ENCODE results near the gene FOXA2.

Gene FOXA2

GRCh38 chr20:22584522-22584921 lies at the start of gene FOXA2:
Gene FOXA2, minus strand, starts transcription at chr20:22584572. Its CDS starts 294 bp downstream, at chr20:22584278.
- H3K4me3 ChIP-seq (ENCODE audit: low read depth, low read length) = no peak within 1 kb of the TSS
- TF ChIP-seq CTCF (IDR thresholded peaks at IDR 0.05; ENCODE audit: borderline replicate concordance, insufficient read depth, low read depth, low read length) = no peak

- H3K4me3 ChIP-seq (ENCODE audit: low read depth, low read length) = no peak overlapping the region
- no peak for TF ChIP-seq CTCF (IDR thresholded peaks at IDR 0.05; ENCODE audit: borderline replicate concordance, insufficient read depth, low read depth, low read length)
Measured at GRCh38 chr20:22630701-22631100, 46.3 kb upstream of the FOXA2 start.

GRCh38 chr20:22629927-22630326 lies 45.6 kb upstream of the FOXA2 start:
- no peak overlapping the region for H3K4me3 ChIP-seq (ENCODE audit: low read depth, low read length)
- TF ChIP-seq CTCF (IDR thresholded peaks at IDR 0.05; ENCODE audit: borderline replicate concordance, insufficient read depth, low read depth, low read length) = no peak

GRCh38 chr20:22629447-22629846 lies 45.1 kb upstream of the FOXA2 start:
- no peak for TF ChIP-seq CTCF (IDR thresholded peaks at IDR 0.05; ENCODE audit: borderline replicate concordance, insufficient read depth, low read depth, low read length)
- H3K4me3 ChIP-seq (ENCODE audit: low read depth, low read length) = no peak overlapping the region

- no peak for TF ChIP-seq CTCF (IDR thresholded peaks at IDR 0.05; ENCODE audit: borderline replicate concordance, insufficient read depth, low read depth, low read length)
Measured at GRCh38 chr20:22626496-22626895, 42.1 kb upstream of the FOXA2 start.

GRCh38 chr20:22623211-22623610 lies 38.8 kb upstream of the FOXA2 start:
- no peak overlapping the region for H3K4me3 ChIP-seq (ENCODE audit: low read depth, low read length)

More at GRCh38 chr20:22626496-22626895, 42.1 kb upstream of the FOXA2 start:
- no peak overlapping the region for H3K4me3 ChIP-seq (ENCODE audit: low read depth, low read length)

More at GRCh38 chr20:22623211-22623610, 38.8 kb upstream of the FOXA2 start:
- no peak for TF ChIP-seq CTCF (IDR thresholded peaks at IDR 0.05; ENCODE audit: borderline replicate concordance, insufficient read depth, low read depth, low read length)
